ENCODE results near the gene ZC3H15.
A peak's percentile ranks its signal among the peaks of the same experiment; 100 is the strongest.
"Not testable (repeated sequence)": the region's sequence is repeated elsewhere in the genome, so short reads cannot be mapped to it uniquely, and the experiment has no call there.

The ZC3H15 gene

GRCh38 chr2:186496401-186496800 lies 10.3 kb downstream of the ZC3H15 start:
- DNase-seq: no peak

- DNase-seq: no peak
These were observed 11.9 kb downstream of the ZC3H15 start for GRCh38 chr2:186497928-186498327.

- DNase-seq: no peak
These were observed 12.8 kb downstream of the ZC3H15 start for GRCh38 chr2:186498834-186499233.

- DNase-seq: peak; percentile 10
These were observed 18.0 kb downstream of the ZC3H15 start for GRCh38 chr2:186503827-186504606.

GRCh38 chr2:186508263-186508662 lies 22.2 kb downstream of the ZC3H15 start:
- DNase-seq: no peak

GRCh38 chr2:186515376-186515775 lies 29.3 kb downstream of the ZC3H15 start:
- no peak for DNase-seq

- DNase-seq: no peak
These were observed 30.3 kb downstream of the ZC3H15 start for GRCh38 chr2:186516396-186516795.

GRCh38 chr2:186517090-186517489 lies 31.0 kb downstream of the ZC3H15 start:
- DNase-seq: no peak

GRCh38 chr2:186518291-186518690 lies 32.2 kb downstream of the ZC3H15 start:
- DNase-seq: no peak

- no peak for DNase-seq
These were observed 32.9 kb downstream of the ZC3H15 start for GRCh38 chr2:186518945-186519344.

GRCh38 chr2:186521570-186522153 lies 35.6 kb downstream of the ZC3H15 start:
- DNase-seq: not testable (repeated sequence)

- DNase-seq: no peak
These were observed 36.4 kb downstream of the ZC3H15 start for GRCh38 chr2:186522450-186522849.

GRCh38 chr2:186523791-186524190 lies 37.7 kb downstream of the ZC3H15 start:
- no peak for DNase-seq

- DNase-seq: no peak
These were observed 40.2 kb downstream of the ZC3H15 start for GRCh38 chr2:186526281-186526680.

- DNase-seq: no peak
These were observed 44.3 kb downstream of the ZC3H15 start for GRCh38 chr2:186530314-186530713.

- DNase-seq: no peak
These were observed 45.3 kb downstream of the ZC3H15 start for GRCh38 chr2:186531257-186531775.

GRCh38 chr2:186532891-186533290 lies 46.8 kb downstream of the ZC3H15 start:
- DNase-seq: no peak

GRCh38 chr2:186533717-186534116 lies 47.7 kb downstream of the ZC3H15 start:
- no peak for DNase-seq

- DNase-seq: no peak
These were observed 48.3 kb downstream of the ZC3H15 start for GRCh38 chr2:186534406-186534805.

GRCh38 chr2:186535861-186536260 lies 49.8 kb downstream of the ZC3H15 start:
- DNase-seq: no peak

- DNase-seq: no peak
These were observed 51.0 kb downstream of the ZC3H15 start for GRCh38 chr2:186537019-186537418.

GRCh38 chr2:186540941-186541340 lies 54.9 kb downstream of the ZC3H15 start:
- DNase-seq: no peak

- DNase-seq: no peak
These were observed 55.9 kb downstream of the ZC3H15 start for GRCh38 chr2:186542002-186542401.

GRCh38 chr2:186543561-186544131 lies 57.6 kb downstream of the ZC3H15 start:
- no peak for DNase-seq
